NCI-H1436 treated with DMSO at 0.1 percent for 48 hours (cell line): ENCODE data around the gene ASPSCR1.
"Not testable (repeated sequence)": the region's sequence is repeated elsewhere in the genome, so short reads cannot be mapped to it uniquely, and the experiment has no call there.

Experiments used
- DNase-seq: peaks from one replicate; lab custom pipeline; 2025; lab: John Stamatoyannopoulos, UW

ASPSCR1 gene

DNA sequence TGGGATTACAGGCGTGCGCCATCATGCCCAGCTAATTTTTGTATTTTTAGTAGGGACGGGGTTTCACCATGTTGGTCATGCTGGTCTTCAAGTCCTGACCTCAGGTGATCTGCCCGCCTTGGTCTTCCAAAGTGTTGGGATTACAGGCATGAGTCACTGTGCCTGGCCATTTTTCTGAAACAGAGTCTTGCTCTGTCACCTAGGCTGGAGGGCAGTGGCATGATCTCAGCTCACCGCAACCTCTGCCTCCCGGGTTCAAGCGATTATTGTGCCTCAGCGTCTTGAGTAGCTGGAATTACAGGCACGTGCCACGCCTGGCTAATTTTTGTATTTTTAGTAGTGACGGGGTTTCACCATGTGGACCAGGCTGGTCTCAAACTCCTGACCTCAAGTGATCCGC, 4.1 kb downstream of the ASPSCR1 start:
- not testable (repeated sequence) for DNase-seq

DNA sequence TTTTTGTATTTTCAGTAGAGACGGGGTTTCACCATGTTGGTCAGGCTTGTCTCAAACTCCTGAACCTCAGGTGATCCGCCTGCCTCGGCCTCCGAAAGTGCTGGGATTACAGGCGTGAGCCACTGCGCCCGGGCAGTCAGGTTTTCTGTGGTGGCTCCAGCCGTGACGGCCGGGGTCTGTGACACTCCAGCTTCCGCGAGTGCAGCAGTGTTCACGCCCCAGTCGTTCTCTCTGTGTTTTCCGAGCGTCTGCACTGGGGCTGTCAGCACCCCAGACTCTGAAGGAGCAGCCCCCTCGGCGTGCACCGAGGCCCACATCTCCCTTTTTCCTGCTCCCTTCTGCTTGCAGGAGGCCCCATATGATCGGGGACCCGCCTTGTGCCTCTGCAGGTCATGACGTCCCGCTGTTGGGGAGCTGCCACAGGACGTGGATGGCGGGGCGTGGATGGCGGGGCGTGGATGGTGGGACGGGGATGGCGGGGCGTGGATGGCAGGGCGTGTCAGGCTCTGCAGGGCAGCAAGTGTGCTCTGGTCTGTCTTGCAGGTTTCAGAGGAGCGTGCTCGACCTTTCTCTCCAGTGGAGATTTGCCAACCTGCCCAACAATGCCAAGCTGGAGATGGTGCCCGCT, 5.7 kb downstream of the ASPSCR1 start:
- DNase-seq: no peak

DNA sequence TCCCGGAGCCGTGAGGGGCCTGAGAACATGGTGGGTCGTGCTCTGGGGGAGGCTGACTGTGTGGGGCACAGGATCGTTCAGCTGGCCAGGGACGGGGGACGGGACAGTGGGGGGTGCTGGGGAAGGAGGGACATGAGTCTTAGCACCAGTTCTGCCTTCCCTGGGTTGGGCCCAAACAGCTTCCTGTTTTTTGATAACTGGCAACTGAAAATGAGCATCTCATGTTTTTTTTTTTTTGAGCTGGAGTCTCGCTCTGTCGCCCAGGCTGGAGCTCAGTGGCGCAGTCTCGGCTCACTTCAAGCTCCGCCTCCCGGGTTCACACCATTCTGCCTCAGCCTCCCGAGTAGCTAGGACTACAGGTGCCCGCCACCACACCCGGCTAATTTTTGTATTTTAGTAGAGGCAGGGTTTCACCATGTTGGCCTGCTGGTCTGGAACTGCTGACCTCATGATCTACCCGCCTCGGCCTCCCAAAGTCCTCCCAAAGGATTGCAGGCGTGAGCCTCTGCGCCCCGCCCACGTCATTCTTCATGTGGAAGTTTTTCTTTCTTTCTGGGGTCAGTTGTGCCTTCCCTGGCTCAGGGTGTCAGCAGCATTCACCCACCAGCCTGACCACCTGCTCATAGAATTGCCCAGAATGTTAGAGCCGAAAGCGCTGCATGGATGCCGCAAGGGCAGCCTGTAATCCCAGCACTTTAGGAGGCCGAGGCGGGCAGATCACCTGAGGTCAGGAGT, 6.4 kb downstream of the ASPSCR1 start:
- DNase-seq: no peak

DNA sequence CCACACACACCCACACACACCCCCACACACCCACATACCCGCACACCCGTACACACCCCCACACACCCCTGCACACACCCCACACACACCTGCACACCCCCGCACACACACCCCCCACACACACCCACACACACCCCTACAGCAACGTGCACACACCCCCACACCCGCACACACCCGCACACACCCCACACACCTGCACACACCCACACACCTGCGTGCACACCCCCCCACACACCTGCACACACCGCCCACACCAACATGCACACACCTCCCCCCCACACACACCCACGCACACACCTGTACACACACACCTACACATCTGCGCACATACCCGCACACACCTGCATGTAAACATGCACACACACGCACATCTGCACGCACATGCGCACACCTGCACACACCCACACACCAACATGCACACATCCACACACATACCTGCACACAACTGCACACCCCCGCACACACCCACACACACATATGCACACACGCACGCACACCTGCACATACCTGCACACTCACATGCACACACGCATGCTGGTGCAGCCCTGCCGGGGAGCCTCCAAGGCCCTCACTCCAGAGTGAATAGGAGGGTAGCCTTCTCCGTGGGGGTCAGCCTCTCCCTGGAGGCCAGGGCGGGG, 7.5 kb downstream of the ASPSCR1 start:
- DNase-seq: no peak

DNA sequence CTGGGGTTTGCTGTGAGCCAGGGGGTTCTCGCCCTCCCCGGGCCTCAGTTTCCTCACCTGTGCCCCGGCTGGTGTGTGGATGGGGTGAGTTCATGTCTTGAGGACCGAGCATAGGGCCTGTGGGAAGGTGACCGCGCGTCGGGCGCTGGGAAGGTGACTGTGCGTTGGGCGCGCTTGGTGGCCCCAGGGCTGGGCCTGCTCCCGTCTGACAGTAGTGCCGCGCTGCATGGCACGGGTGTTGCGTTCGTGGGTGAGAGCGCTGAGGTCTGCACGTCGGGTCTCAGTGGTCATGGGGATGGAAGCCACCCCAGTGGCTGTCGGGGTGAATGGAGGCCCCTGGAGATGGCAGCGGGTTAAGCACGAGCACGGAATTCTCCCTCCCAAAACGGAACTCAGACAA, 9.2 kb downstream of the ASPSCR1 start:
- DNase-seq: no peak

DNA sequence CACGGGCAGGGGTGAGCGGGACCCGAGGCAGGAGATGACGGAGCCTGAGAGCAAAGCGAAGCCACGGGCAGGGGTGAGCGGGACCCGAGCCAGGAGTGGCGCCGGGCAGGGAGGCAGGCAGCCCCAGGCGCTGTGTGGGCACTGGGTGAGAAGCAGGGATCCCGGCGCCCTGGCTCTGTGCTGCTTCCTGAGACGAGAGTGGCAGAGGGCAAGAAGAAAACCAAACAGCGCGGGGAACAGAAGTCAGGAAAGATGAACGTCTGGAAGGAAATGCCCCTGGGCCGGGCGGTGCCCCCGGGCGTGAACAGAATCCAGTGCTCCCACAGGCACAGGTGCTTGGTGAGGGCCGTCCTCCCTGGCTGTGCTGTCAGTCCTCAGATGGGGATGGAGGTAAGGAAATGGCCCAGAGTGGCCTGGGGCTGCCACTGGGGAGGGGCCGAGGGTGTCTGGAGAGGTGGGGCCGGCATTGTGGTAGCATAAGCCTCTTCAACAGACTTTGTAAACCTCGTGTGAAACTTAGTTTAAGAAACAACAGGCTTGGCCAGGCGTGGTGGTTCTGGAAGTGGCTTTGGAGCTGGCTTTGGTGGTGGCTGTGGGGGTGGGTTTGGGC, 9.8 kb downstream of the ASPSCR1 start:
- no peak for DNase-seq

DNA sequence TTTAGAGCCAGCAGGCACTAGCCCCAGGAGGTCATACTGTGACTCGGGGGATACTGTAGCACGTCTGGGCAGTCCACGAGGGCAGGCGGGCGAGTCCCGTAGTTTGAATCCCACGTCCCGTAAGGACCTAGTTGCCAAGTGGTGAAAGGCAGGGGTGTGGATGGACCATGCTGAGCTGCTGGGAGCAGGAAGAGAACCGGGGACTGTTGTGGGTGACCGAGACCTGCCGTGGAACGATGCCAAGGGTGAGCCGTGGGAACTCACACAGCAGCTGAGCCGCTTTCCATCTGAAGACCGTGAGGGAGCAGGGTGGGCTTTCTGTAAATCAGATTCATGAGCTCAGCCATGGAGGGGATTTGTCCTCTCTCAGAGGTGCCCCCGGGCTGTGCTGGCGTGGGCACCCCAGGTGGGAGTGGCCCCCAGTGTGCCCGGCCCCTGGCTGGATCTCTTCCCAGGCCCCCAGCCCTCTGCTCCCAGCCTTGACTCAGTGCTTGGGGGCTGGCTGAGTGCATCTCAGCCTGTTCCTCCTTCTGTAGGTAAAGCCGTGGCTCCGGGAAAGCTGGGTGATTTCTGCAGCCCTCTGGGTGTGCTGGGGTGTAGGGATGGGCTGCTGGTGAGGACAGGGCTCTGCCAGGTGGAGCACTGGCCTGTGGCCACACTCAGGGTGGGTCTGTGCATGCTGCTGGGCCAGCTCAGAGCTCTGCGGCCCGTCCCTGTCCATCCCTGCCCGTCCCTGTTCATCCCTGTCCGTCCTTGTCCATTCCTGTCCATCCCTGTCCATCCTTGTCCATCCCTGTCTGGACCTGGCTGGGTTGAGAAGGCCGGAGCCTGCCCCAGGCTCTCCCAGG, 13.6 kb downstream of the ASPSCR1 start:
- DNase-seq: no peak

DNA sequence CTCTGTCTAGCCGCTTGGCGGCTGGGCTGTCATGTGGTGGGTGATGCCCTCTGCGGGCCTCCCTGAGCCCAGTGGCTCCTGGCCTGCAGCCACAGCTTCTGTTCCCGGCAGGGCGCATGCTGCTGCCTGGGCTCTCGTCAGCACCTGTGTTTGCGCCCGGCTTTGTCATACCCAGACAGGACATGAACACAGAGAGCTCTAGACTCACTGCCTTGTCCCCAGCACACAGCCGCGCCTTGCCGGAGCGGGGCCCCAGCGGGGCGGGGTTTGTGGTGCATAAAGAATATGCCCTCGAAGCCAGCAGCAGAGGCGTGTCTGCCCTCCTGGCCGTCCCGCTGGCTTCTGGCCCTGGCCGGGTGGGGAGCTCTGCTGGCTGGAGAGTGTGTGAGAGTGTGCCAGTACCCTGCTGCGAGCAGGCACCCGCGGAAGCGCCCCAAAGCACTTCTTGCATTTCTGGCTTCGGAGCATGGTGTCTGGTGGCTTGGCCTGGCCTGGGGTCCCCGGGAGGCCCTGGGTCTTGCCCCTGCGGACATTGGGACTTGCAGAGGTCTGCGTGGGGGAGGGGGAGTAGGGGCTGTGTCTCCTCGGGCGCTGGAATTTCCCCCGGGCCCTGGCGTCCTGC, 14.4 kb downstream of the ASPSCR1 start:
- DNase-seq: no peak

DNA sequence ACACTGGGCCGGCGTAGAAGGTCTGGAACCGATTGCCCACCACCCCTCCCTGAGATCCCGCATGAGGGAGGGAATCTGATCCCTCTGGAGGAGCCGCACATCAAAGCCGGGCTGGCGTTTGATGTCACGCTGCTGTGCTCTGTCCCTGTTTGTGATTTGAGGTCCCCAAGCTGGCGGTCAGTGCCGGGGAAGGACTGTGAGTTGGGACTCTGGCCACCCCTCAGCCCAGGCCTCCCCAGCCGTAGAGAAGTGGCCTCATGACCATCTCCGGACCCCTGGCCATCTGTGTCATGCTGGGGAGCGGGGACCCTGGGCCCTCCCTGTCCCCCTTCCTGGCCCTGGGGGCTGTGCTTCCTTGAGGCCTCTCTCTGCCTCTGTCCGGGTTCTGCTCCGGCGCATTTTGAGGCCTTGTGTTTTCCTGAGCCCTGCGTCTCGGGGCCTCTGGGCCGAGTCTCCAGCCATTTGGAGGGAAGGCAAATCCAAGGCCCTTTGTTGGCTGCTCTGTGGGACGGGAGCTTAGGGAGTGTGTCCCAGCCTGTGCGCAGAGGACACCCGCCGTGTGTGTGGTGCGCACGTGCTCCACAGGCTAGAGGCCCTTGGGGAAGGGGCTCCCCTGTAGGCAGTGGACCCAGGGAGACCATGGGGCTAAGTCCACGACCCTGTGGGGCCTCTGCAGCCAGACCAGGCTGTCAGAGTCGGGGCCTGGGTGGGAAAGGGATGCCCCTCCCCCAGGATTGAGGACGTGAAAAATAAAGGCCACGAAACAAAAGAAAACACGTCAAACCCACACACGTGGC, 15.1 kb downstream of the ASPSCR1 start:
- no peak for DNase-seq

DNA sequence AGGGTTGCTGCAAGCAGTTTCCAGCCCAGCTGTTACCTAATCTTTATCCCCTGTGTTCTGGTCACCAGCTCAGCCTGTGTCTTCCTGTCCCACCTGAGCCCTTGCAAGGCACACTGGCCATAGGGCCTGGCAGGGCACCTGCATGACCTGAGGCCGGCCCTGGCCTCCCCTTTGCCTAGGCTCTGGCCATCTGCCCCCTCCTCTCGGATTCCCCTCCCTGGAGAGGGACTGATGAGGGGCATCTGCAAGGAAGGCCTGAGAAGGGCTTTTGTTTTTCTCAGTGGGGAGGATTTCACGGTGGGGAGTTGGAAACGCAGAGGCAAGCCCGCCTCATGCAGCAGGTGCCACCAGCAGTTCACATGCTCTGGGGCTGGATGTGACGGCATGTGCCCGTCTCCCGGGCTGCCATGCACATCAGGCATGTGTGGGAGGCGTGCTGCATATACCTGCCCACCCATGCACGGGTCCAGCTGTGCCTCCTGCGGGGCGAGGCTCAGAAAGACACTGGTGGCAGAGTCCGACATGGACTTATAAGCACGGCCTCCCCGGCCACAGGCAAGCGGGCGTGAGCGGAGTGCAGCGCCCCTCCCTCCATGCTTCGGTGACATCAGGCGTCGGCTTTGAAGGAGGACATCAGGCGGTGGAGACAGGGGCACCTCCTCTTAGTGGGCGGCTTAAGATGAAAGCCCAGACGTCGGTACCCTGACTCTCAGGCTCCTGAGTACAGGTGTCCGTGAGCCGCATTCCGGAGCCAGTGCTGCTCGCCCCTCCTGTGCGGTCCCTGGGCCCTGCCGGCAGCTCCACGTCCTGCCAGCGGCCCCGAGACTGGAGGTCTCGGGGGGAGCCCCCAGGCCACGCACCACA, 16.5 kb downstream of the ASPSCR1 start:
- DNase-seq: no peak

DNA sequence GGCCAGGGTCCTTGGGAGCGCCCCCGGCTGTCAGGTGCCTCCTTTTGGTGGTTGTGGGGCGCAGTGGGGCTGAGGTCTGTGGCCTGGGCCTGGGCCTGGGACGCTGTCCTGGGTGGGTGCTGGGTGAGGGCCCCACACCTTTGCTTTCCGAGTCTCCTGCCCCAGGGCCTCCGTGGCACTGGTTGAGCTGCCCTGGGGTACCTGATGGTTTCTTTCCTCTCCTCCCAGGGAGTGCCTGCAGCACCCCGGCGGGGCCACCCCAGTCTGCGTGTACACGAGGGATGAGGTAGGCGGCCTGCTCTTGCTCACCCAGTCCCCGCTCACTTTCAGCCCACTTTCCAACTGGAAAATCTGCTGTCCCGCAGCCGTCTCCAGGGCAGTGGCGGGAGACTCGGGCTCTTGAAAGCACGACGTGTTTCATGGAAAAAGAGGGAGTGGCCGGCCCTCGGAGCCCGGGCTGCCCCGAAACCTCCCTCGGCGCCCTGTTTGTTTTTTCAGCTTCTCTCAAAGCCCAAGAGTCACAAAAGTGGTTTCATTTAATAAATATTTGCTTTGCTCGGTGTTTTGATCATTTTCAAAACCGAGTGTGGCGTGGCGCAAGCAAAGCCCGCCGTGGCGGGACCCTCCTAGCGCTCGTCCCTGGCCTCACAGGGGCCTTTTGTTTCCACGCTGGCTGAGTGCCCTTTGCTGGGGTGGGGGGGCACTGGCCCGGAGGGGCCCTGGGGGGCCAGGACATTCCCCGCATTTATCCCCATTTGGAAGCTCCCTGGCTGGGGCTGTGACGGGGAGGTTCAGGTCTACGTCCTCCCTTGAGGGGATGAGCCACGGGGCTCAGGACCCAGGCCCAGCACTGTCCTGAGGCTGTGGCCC, 17.4 kb downstream of the ASPSCR1 start:
- no peak for DNase-seq

DNA sequence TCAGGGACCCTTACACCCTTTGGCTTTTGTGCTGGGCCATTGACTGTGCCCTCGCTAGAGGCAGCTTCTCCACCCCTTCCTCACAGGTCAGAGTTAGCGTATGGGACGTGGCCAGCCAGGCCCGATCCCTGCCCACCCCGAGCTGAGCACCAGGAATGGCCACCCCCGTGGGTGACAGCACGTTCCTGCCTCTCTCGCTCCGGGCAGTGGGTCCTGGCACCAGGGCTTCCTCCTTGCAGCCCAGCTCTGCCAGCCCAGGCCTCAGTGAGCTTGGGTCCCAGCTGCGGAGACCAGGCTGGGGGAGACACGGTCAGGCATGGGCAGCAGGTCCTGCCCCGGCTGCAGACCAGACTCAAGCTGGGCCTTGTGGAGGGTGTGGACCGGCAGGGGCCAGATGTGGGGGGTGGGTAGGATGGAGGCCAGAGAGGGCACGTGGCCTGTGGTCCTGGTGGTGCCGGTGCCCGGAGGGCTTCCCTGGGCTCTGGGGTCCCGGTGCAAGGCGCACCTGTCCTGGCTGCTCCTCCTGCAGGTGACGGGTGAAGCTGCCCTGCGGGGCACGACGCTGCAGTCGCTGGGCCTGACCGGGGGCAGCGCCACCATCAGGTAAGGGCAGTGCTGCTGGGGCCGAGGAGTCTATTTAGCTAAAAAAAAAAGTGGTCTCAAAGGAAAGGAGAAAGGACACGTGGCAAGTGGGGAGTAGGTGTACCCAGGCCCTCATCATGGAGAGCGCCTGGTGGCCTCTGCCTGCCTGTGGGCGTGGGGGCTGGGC, 18.2 kb downstream of the ASPSCR1 start:
- DNase-seq: no peak

DNA sequence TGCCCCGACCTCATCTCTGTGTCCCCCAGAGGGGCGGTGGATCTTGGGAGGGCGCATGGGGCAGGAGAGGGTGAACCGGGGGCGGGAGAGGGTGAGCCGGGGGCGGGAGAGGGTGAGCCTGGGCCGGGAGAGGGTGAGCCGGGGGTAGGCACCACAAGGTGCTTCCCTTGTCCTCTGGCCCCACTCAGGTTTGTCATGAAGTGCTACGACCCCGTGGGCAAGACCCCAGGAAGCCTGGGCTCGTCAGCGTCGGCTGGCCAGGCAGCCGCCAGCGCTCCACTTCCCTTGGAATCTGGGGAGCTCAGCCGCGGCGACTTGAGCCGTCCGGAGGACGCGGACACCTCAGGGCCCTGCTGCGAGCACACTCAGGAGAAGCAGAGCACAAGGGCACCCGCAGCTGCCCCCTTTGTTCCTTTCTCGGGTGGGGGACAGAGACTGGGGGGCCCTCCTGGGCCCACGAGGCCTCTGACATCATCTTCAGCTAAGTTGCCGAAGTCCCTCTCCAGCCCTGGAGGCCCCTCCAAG, 18.9 kb downstream of the ASPSCR1 start:
- no peak for DNase-seq

DNA sequence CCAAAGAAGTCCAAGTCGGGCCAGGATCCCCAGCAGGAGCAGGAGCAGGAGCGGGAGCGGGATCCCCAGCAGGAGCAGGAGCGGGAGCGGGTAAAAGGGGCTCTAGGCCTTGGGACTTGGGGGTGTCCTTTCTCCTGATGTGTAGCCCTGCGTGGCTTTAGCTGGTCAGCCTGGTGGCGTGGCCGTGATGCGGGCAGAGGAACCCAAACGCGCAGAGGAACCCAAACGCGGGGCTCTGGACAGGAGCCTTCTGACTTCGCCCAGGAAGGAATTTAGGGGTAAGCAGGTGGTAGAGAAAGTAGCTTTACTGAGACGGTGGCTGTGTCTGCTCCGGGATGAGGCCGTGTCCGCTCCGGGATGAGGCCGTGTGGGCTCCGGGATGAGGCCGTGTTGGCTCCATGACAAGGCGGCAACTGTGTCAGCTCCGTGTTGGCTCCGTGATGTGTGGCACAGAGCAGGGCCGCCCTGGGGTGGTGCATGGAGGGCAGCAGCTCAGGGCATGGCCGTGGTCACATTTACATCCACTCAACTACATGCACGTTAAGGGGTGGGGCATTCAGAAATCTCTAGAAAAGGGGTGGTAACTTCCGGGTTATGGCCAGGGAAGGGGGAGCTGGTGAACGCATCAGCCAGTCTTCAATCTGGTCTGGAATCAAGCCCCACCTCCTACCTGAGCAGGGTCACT, 19.5 kb downstream of the ASPSCR1 start:
- no peak for DNase-seq

DNA sequence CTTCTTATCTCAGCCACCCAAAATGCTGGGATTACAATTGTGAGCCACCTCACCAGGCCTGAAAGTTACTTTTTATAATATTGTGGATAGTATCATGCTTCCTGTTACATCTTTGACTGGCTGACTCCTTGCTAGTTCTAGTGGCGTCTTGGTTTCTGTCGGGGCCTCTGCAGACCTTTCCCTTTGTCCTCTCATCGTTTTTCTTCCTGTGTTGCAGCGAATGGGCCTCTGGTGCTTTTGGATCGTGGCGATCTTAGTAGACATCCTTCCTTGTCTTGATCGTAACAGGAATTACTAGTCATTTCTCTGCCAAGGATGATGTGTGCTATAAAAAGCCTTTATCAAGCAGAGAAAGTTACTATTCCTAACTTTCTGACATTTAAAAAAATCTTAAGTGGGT, 20.8 kb downstream of the ASPSCR1 start:
- DNase-seq: no peak

DNA sequence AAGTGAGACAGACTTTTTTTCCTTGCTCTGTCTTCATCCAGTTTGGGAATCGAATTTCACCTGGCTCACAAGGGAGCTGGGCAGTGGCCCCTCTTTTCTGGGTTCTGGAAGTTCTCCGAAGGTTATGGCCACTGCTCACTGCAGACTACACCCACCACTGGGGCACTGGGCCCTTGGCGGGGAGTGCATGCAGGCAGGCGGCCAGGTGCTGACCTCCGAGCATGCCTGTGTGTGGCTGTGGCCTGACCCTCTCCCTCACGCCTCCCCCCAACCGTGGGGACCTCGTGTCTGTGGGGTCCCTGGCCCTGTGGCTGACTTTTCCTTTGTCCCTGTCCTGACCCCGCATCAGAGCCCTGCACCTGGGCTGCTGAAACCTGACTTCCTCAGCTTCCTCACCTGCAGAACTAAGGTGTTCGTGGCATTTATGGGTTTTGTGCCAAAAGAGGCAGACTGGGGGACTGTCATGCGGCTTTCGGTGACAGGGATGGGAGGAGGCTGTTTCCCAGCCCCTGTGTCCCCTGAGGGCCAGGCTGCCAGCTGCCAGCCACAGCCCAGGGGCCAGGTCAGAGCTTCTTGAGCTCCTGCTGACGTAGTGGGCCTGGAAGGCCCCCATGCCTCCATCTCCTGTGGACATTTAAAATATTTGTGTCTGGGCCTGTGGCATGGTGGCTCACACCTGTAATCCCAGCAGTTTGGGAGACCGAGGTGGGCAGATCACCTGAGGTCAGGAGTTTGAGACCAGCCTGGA, 21.4 kb downstream of the ASPSCR1 start:
- DNase-seq: no peak
